ENCODE results near the gene PPP1R37. TPM values are rescaled to one million over a fixed set of nuclear protein-coding genes. Genes with fewer than 3 reads are reported as not detected.

The PPP1R37 gene
- total RNA-seq, 1 experiment from 2014 or later: 33.6 TPM

DNA sequence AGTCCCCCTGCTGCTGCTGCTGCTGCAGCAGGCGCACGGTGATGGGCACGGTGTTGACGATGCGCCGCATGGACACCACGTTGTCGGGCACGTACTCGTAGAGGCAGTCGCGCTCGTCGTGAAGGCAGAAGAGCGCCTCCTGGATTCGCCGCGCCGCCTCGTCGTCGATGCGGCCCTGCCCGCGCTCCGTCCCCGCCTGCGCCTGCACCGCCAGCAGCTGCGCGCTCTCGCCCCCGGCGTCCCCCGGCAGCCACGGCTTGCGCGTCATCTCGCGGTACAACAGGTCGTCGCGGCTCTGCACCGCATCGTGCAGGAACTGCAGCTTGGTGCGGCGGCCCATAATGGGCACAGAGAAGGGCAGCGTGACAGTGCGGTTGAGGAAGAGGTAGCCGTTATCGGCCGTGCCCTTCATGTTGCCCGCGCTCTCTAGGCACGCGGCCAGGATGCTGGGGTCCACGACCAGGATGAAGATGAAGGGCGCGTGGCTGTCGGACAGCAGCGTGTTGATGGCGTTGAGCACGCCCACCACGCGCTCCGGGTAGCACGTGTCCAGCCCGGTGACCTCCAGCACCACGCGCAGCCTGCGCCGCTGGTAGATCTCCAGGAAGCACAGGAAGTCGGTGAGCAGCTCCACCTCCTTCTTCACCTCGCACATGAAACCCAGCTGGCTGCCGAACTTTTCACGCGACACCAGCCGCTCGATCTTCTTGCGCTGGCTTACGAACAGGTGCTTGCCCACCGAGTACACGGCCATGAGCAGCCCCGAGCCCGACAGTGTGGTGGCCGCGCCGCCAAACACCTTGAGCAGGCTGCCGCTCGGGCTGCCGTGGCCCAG, 59.7 kb downstream of the PPP1R37 start:
- H3K14ac ChIP-seq (ENCODE audit: insufficient read depth, low read length): no peak overlapping the region
- no peak overlapping the region for H3K18ac ChIP-seq (ENCODE audit: insufficient read length, low read depth, low read length)
- no peaks in the 10 kb centered on the region for H3K79me1 ChIP-seq (ENCODE audit: insufficient read depth, low read depth, low read length, poor library complexity, severe bottlenecking)
- no peaks in the 10 kb centered on the region for H4K20me1 ChIP-seq (ENCODE audit: control insufficient read depth, insufficient read depth, insufficient read length)
- H2BK5ac ChIP-seq (ENCODE audit: insufficient read length, low read length): no peak overlapping the region
- H3K36me3 Mint-ChIP-seq (ENCODE audit: insufficient read depth in 1 of 3, low read depth in 3 of 3): 0 out of 7 replicates have a peak, but pooled peaks cover 0 to 2% (median 0%) of the 10 kb centered on the region in 3 experiments
- H3K23me2 ChIP-seq (ENCODE audit: insufficient read length, low read depth, low read length, poor library complexity, severe bottlenecking): no peaks in the 10 kb centered on the region
- no peak overlapping the region for H3K23ac ChIP-seq (ENCODE audit: insufficient read length, low read depth, low read length)
- no peaks in the 10 kb centered on the region for H3K4me1 ChIP-seq (ENCODE audit: insufficient read depth, low read length)
- H3K9me3 ChIP-seq (ENCODE audit: control insufficient read depth, low read depth, low read length): no peaks in the 10 kb centered on the region
- no peak overlapping the region for H3K56ac ChIP-seq (ENCODE audit: insufficient read length, low read depth, low read length)
- H3K27me3 ChIP-seq (ENCODE audit: insufficient read depth, low read length): peaks cover 7% of the 10 kb centered on the region; the same call in 1 of the 2 replicates
- H3K27ac Mint-ChIP-seq: no peak overlapping the region
- peaks cover 62% of the 10 kb centered on the region for H3K27me3 Mint-ChIP-seq (ENCODE audit: low read depth)
- H3K4ac ChIP-seq (ENCODE audit: low read depth, low read length): no peak overlapping the region
- TF ChIP-seq, protein P1, sequence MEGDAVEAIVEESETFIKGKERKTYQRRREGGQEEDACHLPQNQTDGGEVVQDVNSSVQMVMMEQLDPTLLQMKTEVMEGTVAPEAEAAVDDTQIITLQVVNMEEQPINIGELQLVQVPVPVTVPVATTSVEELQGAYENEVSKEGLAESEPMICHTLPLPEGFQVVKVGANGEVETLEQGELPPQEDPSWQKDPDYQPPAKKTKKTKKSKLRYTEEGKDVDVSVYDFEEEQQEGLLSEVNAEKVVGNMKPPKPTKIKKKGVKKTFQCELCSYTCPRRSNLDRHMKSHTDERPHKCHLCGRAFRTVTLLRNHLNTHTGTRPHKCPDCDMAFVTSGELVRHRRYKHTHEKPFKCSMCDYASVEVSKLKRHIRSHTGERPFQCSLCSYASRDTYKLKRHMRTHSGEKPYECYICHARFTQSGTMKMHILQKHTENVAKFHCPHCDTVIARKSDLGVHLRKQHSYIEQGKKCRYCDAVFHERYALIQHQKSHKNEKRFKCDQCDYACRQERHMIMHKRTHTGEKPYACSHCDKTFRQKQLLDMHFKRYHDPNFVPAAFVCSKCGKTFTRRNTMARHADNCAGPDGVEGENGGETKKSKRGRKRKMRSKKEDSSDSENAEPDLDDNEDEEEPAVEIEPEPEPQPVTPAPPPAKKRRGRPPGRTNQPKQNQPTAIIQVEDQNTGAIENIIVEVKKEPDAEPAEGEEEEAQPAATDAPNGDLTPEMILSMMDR (conservative IDR thresholded peaks at IDR 0.05): peak; percentile 23; the same call in 2 of the 3 replicates
- H3K4me2 ChIP-seq (ENCODE audit: insufficient read depth, insufficient read length, low read length): peak overlapping the region; percentile 27
- H2AK5ac ChIP-seq (ENCODE audit: insufficient read length, low read length): no peak overlapping the region
- H3K4me1 Mint-ChIP-seq: peaks cover 13 to 26% of the 10 kb centered on the region in 2 experiments
- H2AFZ ChIP-seq (ENCODE audit: low read length): no peak overlapping the region
- no peak overlapping the region for H3K9ac ChIP-seq (ENCODE audit: extremely low read depth, insufficient read length, low read length)
- peak; percentile 82 for DNase-seq
- no peaks in the 10 kb centered on the region for H3K79me2 ChIP-seq (ENCODE audit: insufficient read depth, low read length)
- H2BK15ac ChIP-seq (ENCODE audit: low read depth, low read length): no peak overlapping the region
- H3T11ph ChIP-seq (ENCODE audit: low read length): no peak overlapping the region
- H3K4me3 Mint-ChIP-seq: no peak overlapping the region; a peak in 1 of 5 replicates
- no peak overlapping the region for H2BK120ac ChIP-seq (ENCODE audit: low read depth, low read length, poor library complexity, severe bottlenecking)
- no CpG with 5 or more reads among the region's 91 CpGs for WGBS (ENCODE audit: extremely low coverage, insufficient read length, low lambda C conversion rate)
- H4K8ac ChIP-seq (replicated peaks; ENCODE audit: insufficient read length, low read depth, low read length): no peak overlapping the region
- H4K91ac ChIP-seq (ENCODE audit: insufficient read length, low read depth, low read length): no peak overlapping the region
- no peak overlapping the region for H4K5ac ChIP-seq (ENCODE audit: insufficient read length, low read depth, low read length)
- no peaks in the 10 kb centered on the region; a peak in 1 of 5 replicates for H3K9me3 Mint-ChIP-seq
- H3K27ac ChIP-seq (ENCODE audit: insufficient read length, low read depth, low read length): no peak overlapping the region
- no peak overlapping the region for H2BK12ac ChIP-seq (ENCODE audit: insufficient read length, low read depth, low read length)
- H2BK20ac ChIP-seq (ENCODE audit: low read depth, low read length, poor library complexity, severe bottlenecking): no peak overlapping the region

Measured in H9 (cell line).